Nucleus accumbens (tissue), 56 donors: ENCODE results near the gene SOX5.
"Not testable (repeated sequence)": the region's sequence is repeated elsewhere in the genome, so short reads cannot be mapped to it uniquely, and the experiment has no call there.

Experiments used
- DNase-seq, 56 donors: peaks; one replicate each; lab custom pipeline; 2025; lab: John Stamatoyannopoulos, UW

The SOX5 gene

GRCh38 chr12:23763724-23764123, 185.7 kb downstream of the SOX5 start:
- DNase-seq, result no peak

DNA sequence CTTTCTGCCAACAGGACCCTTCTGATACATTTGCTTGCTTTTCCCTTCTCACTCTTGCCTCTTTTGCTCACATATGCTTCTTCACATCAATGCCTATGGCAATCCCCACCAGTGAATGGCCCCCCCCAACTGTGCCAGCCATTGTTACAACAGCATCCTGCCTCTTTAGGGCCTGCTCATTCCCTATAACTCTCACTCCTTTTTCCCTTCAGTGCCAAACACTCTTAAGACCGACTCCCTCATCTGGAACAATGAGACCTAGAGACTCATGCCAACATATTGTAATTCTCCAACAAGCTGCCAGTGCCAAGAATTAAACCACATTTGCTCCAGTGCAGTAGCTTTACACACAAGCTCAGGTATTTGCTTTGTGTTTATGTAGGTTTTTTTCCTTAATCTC, 189.0 kb downstream of the SOX5 start:
- DNase-seq, result no peak

DNA sequence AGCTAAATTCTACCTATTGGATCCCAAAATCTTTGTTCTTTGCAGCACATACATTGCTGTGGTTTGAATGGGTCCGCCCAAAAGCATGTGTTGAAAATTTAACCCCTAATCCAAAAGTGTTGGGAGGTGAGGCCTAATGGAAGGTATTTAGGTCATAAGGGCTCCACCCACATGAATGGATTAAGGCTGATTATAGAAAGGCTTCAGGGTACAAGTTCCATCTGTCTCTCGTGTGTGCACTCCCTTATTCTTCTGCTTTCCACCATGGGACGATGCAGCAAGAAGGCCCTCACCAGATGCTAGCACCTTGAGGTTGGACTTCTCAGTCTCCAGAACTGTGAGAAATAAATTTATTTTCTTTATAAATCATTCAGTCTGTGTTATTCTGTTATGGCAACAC, 190.9 kb downstream of the SOX5 start:
- no peak for DNase-seq

DNA sequence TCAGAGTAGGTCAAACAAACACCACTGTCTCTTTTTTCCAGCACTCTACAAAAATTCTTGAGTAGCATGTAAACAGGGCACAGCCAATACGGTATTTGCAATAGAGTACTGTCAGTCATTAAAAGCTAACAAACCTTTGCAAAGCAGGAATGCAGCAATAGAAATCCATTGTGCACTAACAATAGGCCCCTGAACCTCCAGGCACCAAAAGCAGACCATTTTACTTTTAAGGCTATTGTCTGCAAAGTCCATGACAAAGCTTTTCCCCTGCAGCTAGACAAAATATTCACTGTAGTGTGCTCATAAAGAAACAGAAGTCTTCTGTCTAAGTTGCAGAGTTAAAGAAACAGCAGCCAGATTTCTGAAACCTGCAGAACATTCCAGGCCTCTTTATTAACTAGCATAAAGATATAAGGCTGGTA, 191.9 kb downstream of the SOX5 start:
- DNase-seq, result no peak

DNA sequence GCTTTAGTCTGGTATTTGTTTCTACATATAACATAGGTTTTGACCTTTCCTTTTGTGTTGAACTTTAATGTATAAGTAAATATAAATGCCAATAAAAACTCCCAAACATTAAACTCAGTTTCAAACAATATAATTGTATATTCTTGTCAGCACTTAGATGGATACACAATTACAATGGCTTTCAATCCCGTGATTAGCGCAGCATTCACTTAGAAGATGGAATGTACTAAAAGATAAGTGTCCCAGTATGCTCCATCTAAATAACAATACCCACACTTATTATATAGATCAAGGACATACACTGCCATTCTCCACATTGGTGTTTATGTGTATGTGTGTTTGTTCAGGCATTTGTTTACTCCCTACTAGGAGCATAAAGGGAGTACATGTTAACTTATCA, 193.1 kb downstream of the SOX5 start:
- no peak for DNase-seq

DNA sequence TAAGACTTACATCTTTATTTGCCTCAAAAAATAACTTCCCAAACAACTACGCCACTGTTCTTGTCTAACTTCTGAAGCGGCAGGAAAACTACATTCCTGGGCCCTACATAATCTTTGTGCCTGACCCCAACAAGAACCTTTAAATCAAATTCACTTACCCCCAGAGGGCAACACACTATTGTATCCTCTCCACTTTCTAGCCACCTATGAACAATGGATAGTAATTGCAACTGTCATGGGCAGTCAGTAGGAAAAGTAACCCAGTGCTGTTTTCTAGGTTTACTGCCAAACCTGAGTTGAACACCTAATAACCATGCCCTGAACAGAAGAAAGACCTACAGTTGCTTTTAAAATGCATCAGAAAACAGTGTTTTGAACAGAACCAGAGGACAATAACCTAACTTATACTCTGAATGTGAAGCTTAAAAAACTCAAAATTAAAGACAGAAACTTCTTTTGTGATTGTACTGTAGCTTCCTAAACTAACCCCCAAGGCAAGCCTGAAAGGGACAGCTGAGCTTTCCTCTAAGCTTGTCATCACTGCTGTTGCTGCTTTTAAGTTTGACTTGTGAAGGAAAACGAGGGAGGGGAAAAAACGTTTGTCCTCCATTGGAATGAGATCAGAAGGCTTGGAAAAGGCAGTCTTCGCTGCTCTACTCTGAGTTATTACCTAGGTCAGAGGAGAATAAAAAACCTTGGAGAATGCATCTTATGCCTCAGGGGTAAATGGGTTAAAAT, 195.7 kb downstream of the SOX5 start:
- no peak for DNase-seq

DNA sequence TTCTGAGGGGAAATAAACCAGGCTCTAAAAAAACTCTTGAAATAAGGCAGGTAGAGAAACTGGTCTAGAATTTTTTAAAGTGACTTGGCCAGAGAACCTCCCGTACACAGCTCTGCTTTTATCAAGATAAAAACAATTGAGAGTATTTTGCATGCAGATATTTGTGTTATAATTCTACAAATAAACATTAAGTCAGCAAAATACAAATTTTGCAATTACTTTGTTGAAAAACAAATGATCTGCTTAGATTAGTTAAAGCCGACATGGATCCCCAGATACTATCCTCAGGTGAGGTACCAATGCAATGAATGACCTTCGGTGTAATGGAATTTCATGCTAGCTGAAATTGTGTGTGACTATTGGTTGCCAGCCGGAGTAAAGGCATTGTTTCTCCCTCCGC, 197.2 kb downstream of the SOX5 start:
- DNase-seq, result no peak

- DNase-seq, result no peak
Measured at GRCh38 chr12:23751641-23752040, 197.8 kb downstream of the SOX5 start.

- no peak for DNase-seq
Measured at GRCh38 chr12:23750923-23751322, 198.5 kb downstream of the SOX5 start.

DNA sequence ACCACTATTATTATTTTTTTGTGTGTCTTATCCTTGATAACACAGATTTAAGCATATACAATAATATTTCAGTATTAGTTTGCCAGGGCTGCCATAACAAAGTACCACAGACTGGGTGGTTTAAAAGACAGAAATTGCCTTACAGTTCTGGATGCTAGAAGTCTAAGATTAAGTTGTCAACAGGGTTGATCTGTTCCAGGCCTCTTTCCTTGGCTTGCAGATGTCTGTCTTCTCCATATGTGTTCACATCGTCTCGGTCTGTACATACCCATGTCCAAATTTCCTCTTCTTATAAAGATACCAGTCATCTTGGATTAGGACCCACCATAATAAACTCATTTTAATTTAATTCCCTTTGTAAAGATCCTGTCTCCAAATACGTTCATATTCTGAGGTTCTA, 204.8 kb downstream of the SOX5 start:
- DNase-seq, result no peak

- DNase-seq, result no peak
Measured at GRCh38 chr12:23742574-23742973, 206.9 kb downstream of the SOX5 start.

GRCh38 chr12:23731493-23731892, 218.0 kb downstream of the SOX5 start:
- no peak for DNase-seq

DNA sequence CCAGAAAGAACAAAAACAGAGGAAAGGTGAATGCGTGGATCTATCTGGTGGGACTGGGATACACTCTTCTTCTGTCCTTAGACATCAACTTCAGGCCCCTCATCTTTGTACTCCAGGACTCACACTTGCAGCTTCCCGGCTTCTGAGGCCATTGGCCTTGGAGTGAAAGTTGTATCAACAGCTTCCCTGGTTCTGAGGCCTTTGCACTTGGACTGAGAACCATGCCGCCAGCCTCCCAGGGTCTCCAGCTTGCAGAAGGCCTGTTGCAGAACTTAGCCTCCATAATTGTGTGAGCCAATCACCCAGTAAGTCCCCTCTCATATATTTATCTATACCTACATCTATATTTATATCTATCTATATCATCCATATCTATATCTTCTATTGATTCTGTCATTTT, 218.4 kb downstream of the SOX5 start:
- DNase-seq, result no peak

DNA sequence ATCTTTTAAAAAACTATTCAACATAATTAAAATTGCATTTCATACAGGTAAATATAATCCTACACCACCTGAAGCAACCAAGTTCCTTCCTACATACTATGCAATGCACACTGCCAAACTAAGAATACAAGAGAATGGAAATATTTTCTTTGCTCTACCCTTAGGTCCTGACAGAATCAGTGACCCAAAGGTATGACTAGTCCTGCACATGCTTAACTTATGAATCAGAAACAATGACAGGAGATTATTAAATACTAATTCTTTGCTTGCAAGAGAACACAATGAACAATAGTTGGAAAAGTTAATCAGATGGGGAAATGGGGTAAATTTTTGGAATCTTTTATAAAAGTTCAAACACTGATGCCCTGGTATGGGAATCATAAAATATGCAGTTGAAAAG, 220.1 kb downstream of the SOX5 start:
- no peak for DNase-seq

DNA sequence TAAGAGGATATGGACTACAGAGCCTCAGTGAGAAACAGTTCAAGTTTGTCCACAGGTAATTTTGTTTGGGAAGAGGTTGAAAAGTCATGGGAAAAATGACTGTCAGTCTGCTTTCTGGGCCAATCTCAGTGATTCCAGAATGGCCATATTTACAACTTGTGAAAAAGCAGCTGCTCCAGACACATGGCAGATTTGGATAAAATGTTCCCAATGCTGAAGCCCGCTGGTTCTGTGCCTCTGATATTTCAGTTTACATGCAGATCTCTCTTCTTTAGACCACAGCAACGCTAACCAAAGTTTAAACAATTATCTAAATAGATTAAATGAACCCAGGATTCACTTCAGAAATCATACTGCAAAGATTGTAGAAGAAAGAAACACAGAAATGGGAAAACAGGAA, 222.8 kb downstream of the SOX5 start:
- no peak for DNase-seq

DNA sequence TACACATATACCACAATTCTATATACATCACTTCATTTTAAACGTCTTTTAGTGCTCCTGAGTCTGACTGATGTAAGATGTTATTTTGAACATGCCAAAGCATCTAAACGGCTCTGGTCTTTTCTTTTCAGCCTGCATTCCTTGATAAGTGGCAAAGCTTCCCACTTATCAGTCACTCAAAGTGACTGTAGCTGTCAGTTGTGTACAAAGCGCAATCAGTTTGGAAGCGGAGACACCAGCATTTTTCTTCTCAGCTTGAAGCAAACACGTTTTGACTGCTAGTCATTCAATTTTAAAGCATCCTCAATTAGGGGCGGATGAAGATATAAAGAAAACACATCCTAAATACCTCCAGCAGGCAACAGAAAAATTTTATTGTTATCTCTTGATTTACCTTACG, 226.8 kb downstream of the SOX5 start:
- DNase-seq, result no peak

DNA sequence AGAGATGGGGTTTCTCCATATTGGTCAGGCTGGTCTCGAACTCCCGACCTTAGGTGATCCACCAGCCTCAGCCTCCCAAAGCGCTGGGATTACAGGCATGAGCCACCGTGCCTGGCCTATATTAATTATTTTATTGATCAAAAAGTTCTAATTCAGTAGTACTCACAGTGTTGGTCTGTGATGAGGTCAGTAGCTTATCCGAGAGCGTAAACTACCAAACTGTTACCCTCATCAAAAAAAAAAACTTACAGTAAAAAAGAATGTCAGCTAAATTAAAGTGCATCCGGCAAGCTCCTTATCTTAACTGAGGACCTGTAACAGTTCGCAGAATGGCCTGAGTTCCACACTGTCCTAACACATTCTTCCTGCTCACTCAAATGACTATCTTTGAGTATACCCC, 228.2 kb downstream of the SOX5 start:
- DNase-seq, result no peak

GRCh38 chr12:23719493-23719892, 230.0 kb downstream of the SOX5 start:
- no peak for DNase-seq

DNA sequence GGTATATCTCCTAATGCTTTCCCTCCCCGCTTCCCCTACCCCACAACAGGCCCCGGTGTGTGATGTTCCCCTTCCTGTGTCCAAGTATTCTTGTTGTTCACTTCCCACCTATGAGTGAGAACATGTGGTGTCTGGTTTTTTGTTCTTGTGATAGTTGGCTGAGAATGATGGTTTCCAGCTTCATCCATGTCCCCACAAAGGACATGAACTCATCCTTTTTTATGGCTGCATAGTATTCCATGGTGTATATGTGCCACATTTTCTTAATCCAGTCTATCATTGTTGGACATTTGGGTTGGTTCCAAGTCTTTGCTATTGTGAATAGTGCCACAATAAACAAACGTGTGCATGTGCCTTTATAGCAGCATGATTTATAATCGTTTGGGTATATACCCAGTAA, 239.1 kb downstream of the SOX5 start:
- DNase-seq, result not testable (repeated sequence)

DNA sequence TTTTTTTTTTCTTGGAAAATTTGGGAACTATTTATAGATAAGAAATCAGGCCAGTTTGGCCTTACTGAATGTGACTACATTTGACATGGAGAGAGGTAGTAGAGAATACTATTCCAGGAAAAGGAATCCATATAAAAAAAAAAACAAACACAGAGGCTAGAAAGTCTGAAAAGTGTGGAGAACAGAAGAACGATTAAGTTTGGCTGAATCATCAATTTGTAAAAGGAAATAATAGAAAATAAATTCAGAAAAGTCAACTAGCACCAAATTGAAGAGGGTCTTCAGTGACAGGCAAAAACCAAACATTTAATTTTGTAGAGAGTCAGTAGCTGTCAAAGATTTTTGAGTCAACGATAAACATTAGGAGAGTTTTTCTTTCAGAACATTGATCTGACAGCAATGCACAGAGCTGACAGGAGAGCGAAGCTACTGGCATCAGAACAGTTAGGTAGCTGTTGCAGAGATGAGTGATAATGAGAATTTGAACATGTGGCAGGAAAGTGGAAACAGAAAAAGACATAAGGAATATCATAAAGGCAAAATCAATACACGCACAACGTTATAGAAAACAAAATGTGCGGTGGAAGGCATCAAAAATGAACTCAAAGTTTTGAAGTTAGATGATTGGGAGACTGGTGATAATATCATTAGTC, 241.2 kb downstream of the SOX5 start:
- no peak for DNase-seq

GRCh38 chr12:23707270-23707669, 242.2 kb downstream of the SOX5 start:
- no peak for DNase-seq
